A673 (cell line): ENCODE results near the gene C8A.

Experiments used
- CTCF ChIP-seq: fragments of 300-800, 200-600 bp; sonication (generic); conservative IDR thresholded peaks from 2 replicates; pipeline ENCODE4 v1.5.1; 2017; ENCODE audit warnings: low read depth, mild to moderate bottlenecking, antibody characterized with exemption, low read length, moderate library complexity, mixed read lengths
- EZH2 ChIP-seq: fragments of 200-600 bp; sonication (generic); IDR thresholded peaks from 2 replicates; pipeline ENCODE4 v1.6.1; 2017; ENCODE audit warnings: borderline replicate concordance, low read depth, mild to moderate bottlenecking, mixed read lengths, antibody characterized with exemption, low read length; ENCODE audit not compliant: poor library complexity, severe bottlenecking

- TF ChIP-seq EZH2 = no peak
- TF ChIP-seq CTCF = no peak
Measured at GRCh38 chr1:56854521-56855099, at the start of gene C8A.
